Stimulated activated CD4-positive, alpha-beta T cell treated with anti-CD3 and anti-CD28 coated beads, Interleukin-2, amount 100 ng/mL, for 24 hours (primary cell): Measurements from ENCODE around the gene RNF187.
"Not testable (repeated sequence)": the region's sequence is repeated elsewhere in the genome, so short reads cannot be mapped to it uniquely, and the experiment has no call there.

Experiments used
- DNase-seq, 2 donors: peaks; one replicate each; pipeline ENCODE4 v3.0.0-alpha.2; 2020

The RNF187 gene

DNA sequence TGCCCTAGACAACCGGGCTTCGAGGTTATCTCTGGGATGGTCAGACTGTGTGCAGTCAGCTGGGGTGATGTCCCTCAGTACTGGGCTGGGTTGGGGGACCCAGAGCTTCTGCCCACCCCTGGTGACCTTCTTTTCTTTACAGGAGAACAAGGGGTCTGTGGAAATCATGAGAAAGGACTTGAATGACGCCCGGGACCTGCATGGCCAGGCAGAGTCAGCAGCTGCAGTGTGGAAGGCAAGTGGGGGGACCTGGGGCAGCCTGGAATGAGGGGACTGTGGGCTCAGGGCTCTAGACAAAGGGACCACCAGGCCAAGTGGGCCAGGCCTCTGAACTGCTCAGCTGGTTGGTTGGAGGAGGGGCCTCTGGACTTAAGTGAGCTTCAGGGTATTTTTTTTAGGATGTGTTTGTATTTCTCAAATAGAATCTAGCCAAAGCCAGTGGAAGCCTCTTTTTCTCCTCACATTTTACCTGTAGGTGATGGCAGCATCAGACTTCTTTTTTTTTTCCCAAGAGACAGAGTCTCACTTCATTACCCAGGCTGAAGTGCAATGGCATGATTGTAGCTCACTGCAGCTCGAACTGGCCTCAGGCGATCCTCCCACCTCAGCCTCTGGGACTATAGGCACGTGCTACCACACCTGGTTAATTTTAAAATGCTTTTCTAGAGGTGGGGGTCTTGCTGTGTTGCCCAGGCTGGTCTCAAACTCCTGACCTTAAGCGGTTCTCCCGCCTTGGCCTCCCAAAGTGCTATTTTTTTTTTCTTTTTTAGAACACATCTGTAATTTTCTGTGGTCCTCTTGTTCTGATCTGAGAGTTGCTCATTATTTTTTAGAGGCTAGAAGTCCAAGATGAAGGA, 1.9 kb downstream of the RNF187 start:
- DNase-seq: no peak

DNA sequence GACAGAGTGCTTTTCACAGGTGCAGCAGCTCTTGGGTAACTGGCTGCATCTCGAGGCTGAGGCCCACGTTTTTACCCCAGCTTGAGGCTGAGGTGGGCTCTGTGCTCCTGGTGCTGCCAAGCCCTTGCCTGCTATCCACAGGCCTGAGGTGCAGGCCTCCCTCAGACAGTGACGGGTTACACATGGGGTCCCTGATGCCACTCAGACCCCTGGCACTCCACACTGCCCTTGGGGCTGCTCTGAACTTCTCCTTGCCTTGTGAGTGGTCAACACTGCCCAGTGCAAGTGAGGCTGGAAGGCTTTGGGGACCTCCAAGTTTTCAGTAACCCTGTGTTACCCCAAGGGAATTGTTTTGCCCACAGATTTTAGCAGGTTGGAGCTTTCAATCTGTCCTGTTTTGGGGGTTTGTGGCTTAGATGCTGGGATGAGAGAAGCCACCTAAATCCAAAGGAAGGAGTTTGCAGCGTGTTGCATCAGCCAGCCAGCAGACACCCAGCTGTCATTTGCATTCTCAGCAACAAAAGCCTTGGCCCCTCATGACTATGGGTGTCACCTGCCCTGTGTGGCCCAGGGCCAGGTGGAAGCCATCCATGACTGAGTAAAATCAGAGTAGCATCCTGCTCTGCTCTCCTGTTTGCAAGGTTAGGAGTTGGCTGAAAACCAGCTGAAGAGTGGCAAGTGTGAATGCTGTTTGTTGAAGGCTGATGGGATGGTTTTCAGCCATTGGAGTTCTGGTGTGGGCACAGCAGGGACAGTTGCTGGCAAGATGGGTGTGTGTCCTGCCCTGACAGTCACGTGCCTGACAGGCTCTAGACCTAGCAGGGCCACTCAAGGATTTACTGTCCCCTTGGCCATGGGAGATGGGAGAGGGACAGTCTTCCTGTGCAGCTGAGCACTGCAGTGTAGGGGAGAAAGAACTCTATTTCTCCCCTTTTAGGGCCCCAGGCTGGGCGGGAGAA, 3.2 kb downstream of the RNF187 start:
- DNase-seq: no peak

DNA sequence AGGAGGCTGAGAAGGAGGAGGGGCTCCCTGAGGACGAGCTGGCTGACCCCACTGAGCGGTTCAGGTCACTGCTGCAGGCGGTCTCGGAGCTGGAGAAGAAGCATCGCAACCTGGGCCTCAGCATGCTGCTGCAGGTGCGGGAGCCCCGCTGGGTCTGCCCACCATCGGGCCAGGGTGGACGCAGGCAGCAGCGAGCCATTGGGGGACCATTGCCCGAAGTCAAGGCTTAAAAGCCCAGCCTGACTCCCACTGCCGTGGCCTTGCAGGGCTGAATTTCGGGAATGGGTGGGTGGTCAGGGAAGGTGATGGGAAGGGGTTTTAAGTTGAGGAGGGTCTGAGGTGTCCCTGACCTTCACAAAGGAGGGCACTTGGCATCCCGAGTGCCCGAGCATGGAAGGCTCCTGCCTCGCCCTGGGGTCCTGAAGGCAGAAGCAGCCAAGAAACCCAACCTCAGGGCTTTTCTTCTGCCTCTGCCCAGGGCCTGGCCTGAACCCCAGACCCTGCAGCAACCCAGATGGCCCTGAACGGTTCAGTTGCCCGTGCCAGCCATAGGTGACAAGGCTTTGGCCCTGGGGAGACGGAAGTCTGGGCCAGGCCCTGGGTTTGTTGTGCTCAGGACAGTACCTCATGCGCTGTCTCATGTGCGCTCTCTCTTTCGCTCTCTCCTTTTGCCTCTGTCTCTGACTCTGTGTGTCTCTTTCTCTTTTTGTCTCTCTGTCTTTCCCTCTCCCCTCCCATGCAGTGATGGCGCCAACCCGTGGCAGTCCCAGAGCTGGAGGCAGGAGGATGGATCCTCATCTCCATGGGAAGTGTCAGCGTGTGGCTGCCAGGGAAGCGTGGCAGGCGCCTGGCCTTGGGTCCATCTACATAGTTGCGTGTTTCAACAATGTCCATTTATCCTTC, 6.2 kb downstream of the RNF187 start:
- DNase-seq: no peak

DNA sequence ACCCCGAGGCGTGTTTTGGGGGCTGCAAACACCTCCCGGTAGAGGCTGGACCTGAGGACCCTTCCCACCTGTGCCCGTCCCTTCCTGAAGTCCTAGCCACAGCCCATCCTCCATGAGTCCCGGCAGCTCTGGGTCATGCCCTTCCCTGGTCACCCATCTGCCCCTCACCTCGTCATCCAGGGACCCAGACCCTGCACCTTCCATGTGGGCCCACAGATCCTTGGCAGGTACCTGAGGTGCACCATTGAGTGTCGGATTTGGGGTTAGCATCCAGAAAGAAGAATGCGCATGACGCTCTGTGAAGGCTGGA, 6.8 kb downstream of the RNF187 start:
- no peak for DNase-seq

DNA sequence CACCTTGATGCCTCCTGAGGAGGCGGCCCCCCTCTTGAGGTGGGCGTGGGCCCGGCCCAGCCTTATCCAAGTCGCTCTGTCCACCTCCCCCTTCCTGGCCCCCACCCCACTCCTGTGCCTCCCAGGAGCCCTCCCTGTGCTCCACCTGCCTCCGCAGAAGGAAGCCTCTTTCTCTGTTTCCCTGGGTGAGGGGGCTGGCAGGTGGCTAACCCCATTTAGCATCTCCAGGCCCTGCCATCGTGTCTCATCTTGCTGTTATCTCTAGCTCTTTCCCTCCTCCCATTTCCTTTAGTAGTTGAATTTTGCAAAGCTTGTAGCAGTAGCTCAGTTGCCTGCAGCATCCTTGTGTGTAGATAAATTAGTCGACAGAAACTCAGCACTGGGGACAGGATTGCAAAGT, 7.2 kb downstream of the RNF187 start:
- DNase-seq: no peak

DNA sequence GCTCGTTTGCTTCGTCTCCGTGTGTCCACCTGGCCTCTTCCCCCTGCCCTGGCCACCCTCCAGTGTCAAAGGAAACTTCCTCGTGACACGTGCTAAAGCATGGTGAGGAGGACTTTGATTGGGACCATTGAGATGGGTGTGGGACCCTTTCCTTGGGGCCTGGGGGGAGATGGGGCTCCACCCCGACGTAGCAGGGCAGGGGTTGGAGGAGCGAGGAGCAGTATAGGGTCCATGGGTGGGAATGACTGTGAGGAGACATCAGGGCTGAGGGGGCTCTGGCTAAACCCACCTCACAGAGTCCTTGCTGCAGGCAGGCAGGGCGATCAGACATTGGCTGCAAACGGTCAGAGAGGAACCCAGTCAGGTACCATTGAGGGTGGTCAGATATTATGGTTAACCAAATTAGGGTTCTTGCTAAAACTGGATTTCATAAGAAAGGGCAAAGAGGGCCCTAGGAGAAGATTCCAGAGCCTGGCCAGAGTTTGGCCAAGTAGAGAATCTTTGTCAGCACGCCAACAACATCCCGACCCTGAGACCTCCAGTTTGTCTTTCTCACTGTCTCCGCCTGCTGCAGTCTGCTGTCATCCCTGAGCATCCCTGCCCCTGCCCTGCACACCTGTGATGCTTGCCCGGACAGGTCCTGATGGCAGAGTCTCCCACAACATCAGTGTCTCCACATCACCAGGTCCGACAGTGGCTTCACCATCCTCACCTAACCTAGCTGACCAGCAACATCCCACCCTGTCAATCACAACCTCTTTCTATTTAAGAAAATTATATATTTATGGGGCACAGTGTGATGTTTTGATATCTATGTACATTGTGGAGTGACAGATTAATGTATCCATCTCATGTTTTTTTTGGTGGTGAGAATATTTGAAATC, 8.0 kb downstream of the RNF187 start:
- DNase-seq: no peak

DNA sequence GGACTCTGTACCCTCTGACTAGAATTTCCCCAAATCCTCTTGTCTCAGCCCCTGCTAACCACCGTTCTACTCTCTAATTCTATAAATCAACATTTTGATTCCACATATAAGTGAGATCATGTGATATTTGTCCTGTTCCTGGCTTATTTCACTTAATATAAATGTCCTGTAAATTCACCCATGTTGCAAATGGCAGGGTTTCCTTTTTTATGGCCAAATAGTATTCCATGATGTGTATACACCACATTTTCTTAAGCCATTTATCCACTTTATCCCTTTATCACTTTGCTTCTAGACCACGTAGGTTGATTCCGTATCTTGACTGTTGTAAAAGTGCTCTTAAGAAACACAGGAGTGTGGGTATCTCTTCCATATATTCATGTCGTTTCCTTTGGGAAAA, 8.9 kb downstream of the RNF187 start:
- no peak for DNase-seq

DNA sequence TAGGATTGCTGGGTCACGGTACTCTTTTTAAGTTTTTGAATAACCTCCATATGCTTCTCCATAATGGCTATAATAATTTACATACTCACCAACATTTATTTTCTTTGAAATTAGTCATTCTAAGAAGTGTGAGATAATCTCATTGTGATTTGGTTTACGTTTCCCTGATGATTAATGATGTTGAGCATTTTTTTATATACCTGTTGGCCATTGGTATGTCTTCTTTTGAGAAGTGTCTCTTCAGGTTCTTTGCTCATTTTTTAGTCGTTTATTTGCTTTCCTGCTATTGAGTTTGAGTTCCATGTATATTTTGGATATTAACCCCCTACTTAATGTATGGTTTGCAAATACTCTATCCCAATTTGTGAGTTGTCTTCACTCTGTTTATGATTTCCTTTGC, 9.3 kb downstream of the RNF187 start:
- DNase-seq: no peak

DNA sequence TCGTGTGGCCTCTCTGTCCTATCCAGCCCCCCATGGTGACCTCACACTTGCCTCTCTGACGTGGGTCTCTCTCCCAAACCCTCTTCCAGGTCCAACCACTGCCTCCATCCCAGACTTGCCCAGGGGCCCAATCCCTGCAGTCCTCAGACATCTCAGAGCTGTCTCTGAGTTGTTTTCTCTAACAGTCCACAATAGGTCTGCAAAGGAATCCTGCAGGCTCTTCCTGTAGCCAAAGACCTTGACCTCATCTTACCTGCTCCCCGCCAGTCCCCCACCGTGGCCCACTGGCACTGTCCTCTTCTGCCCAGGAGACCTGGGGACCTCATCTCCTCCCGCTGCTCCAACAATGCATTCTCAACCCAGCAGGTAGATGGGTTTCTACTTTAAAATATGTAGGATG, 10.0 kb downstream of the RNF187 start:
- DNase-seq: no peak

DNA sequence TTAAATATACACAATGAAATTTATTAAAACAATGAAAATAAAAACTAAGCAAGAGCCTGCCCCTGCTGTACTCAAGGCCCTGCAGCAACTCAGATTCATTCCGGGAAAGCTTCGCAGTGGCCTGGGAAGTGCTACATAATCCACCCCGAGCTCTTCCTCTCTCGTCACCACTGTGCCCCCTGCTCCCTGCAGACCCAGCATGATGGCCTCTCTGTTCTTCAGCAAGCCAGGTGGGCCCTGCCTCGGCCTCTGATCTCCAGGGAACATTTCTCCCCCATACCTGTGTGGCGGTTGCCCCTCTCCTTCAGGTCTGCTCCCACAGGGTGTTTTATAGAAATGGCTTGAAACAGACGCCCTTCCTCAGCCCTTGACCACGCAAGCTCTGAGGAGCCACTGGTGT, 10.6 kb downstream of the RNF187 start:
- DNase-seq: no peak

DNA sequence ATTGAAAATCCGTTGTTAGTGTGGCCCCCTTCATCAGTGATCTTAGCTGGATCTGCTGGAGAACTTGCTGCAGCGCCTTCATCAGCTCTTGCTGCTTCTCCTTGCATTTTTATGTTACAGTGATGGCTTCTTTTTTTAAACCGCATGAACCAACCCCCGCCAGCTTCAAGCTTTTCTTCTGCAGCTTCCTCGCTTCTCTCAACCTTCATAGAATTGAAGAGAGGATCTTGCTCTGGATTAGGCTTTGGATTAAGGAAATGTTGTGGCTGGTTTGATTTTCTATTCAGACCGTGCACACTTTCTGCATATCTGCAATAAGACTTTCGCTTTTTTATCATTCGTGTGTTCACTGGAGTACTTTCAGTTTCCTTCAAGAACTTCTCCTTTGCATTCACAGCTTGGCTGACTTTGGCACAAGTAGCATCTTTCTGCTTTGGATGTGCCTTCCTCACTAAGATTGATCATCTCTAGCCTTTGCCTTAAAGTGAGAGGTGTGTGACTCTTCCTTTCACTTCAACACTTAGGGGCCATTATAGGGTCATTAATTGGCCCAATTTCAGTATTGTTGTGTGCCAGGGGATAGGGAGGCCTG, 13.1 kb downstream of the RNF187 start:
- no peak for DNase-seq

DNA sequence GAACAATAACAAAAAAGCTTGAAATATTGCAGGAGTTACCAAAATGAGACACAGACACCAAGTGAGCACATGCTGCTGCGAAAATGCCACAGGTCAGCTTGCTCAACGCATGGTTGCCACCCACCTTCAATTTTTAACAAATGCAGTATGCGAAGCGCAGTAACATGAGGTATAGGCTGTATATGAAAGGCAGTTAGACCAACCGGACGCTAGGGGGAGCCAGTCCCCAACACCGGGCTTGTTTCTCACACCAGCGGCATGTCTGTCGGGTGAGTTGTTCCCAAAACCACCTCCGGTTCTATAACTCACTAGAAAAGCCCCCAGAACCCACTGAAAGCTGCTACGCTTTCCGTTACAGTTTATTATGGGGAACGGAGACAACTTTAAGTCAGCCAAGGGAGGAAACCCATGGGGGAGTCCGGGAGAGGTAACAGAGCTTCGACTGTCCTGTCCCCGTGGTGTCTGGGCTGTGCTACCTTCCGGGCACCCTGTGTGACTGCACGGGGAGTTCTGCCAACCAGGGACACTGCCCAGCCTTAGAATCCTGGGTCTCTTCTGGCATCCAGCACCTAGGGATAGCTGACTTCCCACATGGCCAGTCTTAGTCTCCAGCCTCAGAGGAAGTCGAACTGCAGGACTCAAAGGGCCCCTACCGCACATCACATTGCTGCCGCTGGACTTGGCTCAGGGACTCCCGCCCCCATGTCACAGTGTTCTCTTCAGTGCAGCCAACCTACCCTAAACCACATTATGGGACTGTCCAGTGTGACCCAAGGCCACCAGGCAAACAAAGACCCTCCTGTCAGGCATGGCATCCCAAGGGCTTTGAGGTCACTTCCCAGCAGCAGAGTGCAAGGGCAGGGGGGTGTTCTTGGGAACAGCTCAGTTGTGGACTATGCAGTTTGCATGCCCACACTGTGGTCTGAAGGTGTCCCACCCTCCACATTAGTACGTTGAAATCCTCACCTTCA, 14.0 kb downstream of the RNF187 start:
- peak; percentile 91 to 93 for DNase-seq

DNA sequence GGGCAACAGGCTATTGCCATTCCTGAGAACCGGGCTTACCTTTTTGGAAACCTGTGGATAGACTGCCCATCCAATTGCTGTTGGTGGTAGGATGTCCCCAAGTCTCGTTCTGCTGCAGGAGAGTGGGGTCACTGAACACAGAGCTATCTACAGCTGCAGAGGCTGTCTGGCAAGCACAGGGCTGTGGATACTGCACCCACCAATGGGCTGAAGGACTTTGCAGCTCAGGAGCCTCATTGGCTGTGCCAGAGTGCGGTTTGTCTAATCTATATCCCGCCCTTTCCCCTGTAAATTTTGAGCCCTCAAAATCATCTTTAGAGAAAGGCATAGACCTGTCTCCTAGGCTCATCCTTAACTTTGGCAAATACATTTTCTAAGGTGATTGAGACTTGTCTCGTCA, 15.3 kb downstream of the RNF187 start:
- no peak for DNase-seq

DNA sequence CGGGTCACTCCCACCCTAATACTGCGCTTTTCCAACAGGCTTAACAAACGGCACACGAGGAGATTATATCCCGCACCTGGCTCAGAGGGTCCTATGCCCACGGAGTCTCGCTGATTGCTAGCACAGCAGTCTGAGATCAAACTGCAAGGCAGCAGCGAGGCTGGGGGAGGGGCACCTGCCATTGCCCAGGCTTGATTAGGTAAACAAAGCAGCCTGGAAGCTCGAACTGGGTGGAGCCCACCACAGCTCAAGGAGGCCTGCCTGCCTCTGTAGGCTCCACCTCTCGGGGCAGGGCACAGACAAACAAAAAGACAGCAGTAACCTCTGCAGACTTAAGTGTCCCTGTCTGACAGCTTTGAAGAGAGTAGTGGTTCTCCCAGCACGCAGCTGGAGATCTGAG, 18.8 kb downstream of the RNF187 start:
- DNase-seq: not testable (repeated sequence)

DNA sequence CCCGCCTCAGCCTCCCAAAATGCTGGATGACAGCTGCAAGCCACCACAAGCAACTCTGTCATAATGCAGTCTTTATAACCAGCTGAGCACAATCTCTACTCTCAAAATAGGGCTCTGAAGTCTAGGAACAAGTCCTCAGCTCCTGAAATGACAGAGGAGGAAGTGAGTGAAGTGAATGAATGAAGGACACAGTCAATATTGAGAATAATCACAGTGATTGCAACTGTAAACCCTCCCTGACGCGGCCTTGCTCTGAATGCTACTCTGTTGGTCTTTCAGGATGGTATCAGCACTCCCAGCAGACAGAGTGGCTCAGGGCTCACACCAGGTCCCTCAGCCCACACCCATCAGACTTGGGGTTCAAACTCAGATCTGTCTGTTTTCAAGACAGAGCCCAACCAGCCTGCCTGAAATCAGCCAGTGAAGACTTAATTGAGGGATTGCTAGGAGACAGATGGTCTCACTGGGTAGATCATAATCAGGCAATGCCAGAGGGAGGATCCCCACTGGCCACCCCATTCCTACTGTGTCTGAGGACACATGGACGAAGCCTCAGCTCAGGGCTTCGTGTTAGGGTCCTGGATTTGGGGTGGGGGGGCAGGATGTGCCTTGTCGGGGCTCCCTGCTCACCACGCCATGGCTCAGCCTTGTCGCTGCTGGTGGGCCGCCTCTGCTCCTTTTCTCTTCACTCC, 20.9 kb downstream of the RNF187 start:
- DNase-seq: no peak

DNA sequence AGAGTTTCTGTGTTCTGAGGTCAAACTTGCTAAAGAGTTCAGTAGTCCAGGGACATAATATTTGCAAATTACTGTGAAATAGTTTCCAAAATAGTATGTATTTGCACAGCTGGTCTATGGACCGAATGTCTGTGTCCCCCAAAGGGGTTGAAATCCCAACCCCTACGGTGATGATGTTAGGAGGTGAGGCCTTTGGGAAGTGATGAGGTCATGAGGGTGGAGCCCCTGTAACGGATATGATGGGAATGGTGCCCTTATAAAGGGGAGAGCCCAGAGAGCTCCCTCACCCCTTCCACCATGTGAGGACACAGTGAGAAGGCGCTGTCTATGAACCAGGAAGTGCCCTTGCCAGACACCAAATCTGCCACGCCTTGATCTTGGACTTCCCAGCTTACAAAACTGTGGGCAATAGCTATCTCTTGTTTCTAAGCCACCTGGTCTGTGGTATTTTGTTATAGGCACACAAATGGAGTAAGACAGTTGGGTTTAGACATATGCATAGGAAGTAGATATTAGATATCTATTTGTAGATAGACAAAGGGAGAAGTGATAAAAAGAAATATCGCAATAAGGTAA, 21.7 kb downstream of the RNF187 start:
- no peak for DNase-seq

DNA sequence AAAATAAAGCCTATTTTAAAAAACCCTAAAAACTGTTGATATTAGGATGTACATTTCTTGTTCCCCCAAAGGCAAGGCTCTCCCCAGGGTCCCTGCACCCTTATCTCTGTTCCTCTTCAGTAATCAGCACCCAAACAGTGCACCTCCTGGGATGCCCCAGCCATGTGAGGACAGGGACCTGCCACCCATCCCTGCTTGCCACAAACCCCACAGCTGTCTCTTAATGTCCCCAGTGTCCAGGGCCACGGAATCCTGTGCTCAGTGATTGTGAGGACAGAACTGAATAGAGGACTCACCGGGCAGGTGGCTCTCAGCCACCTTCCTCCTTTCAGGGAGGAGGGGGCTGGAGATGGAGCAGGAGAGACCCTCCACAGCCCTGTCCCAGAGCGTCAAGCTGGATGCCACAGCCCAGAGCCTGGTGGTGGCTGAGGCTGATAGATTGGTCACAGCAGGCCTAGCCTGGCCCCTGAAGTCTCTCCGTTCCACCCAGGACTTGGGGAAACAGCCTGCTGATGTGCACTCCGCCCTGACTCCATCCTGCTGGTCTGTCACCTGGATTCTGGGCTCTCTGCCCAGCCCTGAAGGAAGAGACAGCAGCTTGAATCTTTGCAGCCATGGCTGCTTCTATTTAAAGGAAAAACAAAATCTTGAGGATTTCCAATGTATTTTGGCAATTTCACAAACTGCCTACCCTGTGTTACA, 23.1 kb downstream of the RNF187 start:
- DNase-seq: peak in 1 of 2 donors; percentile 6

DNA sequence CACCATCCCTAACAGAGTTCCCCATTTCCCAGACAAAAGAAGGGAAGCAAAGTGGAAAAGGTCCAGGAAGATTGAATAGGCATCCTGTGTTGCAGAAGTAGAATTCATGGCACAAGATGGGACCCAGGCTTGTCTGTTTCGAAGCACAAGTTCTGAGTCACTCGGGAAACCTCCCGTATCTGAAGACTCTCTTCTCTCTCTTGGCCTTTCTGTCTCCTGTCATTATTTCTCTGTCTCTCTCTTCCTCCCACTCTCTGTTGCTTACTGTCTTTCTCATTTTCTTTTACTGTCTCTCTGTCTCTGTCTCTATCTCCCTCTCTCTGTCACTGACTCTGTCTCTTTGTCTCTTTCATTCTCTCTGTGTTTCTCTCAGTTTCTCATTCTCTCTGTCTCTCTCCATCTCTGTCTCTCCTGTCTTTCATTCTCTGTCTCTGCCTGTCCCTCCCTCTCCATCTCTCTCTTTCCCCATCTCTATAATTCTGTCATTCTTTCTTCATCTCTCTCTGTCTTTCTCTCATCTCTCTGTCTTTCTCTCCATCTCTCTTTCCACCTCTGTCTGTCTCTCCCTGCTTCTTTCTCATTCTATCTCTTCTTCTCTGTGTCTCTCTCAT, 23.7 kb downstream of the RNF187 start:
- DNase-seq: no peak
